Measurements from ENCODE around the gene PBX1. TPM values are rescaled to one million over a fixed set of nuclear protein-coding genes. Genes with fewer than 3 reads are reported as not detected.

PBX1 gene
- total and polyA plus RNA-seq, 2 of the 4 experiments (the other 2 are of a cell fraction) = 13.9 to 17.9 TPM

DNA sequence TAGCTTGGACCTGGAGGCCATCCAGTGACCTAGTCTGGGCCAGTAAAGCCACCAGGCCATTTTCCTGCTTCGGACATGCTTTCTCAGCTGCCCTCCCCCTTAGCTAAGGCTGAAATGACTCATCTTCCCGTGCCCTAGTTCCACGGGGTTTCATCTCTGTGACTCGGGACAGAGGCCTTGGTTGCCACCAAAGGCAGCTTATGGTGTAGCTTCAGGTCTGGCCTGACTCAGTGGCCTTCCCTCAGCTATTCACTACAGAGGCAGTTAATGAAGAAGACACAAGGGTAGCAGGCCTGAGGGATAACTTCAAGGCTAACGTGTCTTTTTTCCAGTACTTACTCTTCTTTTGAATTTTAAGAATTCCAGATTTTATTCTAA is 82.4 kb downstream of the PBX1 start:
- H3K23ac ChIP-seq (ENCODE audit: low read depth, low read length) = no peak overlapping the region
- no peak overlapping the region for H3K4me3 ChIP-seq (ENCODE audit: insufficient read depth, low read depth, low read length)
- no peak for TF ChIP-seq FOS (IDR thresholded peaks at IDR 0.05; ENCODE audit: low read depth, low read length)
- no peak overlapping the region for H2BK120ac ChIP-seq (ENCODE audit: low read depth, low read length)
- WGBS, 2 experiments (ENCODE audit: extremely low coverage in 2 of 2, insufficient read length in 1 of 2) = no CpG with 5 or more reads among the region's 5 CpGs
- no peak overlapping the region for H3K9ac ChIP-seq (ENCODE audit: low read depth, low read length)
- ChIA-PET CTCF (interaction anchor here (1.1 to 1.6 kb wide), 2 partner anchors 16 to 33 kb away, joined by 3 read pairs; no protein-coding TSS in a partner anchor), POLR2A (ENCODE audit: unreplicated experiment) (no interaction called here)
- H3K14ac ChIP-seq (replicated peaks; ENCODE audit: low read depth, low read length) = no peak overlapping the region; the same call in 1 of the 2 replicates
- BruUV-seq (replicated peaks) = no TSS peak
- dilution Hi-C loops (cut with HindIII; ENCODE audit: low sequenced_read_pairs, unreplicated experiment) (no loop called here), intact Hi-C loops (cut with micrococcal nuclease) (loop anchor here (5.0 kb wide), 1 partner anchor 131 kb away; no protein-coding TSS in a partner anchor), in situ Hi-C loops (cut with MboI; ENCODE audit: low sequenced_read_pairs) (no loop called here)
- no peak overlapping the region for H4K91ac ChIP-seq (ENCODE audit: insufficient read depth, low read depth, low read length)
- no peak overlapping the region for H3K18ac ChIP-seq (ENCODE audit: low read depth, low read length)
- no peaks in the 10 kb centered on the region for H3K9me3 ChIP-seq (ENCODE audit: control insufficient read depth, insufficient read depth, low read length)
- H2AK5ac ChIP-seq (ENCODE audit: low read depth, low read length) = 0 out of 2 replicates have a peak overlapping the region, but pooled peaks have one; percentile 54
- H2AFZ ChIP-seq (replicated peaks; ENCODE audit: low read length, poor library complexity) = peak overlapping the region; percentile 12
- no peak for ATAC-seq (ENCODE audit: low read depth)
- H2BK5ac ChIP-seq (ENCODE audit: low read depth, low read length, poor library complexity, severe bottlenecking) = no peak overlapping the region
- no peak overlapping the region; the same call in 1 of the 2 replicates for H4K5ac ChIP-seq (ENCODE audit: low read depth, low read length)
- H3K36me3 ChIP-seq (ENCODE audit: control insufficient read depth, insufficient read depth, low read length) = peaks cover 14% of the 10 kb centered on the region
- H3K56ac ChIP-seq (ENCODE audit: extremely low read depth, insufficient read depth, low read length) = no peak overlapping the region
- H3K27me3 ChIP-seq (ENCODE audit: control insufficient read depth, insufficient read depth, low read length) = no peaks in the 10 kb centered on the region
- H4K20me1 ChIP-seq (ENCODE audit: insufficient read depth, low read length) = no peaks in the 10 kb centered on the region; the same call in 1 of the 2 replicates
- peaks cover 13% of the 10 kb centered on the region; the same call in 1 of the 2 replicates for H3K9me1 ChIP-seq (ENCODE audit: insufficient read depth, low read length)
- H3K27ac ChIP-seq (ENCODE audit: insufficient read depth, low read length) = no peak overlapping the region
- no peak overlapping the region for H4K8ac ChIP-seq (ENCODE audit: low read depth in 2 of 2, low read length in 2 of 2)
- H2AK9ac ChIP-seq (replicated peaks; ENCODE audit: low read depth, low read length, poor library complexity) = no peak overlapping the region
- no peak overlapping the region for H3K4ac ChIP-seq (ENCODE audit: low read depth, low read length)
- H3K4me1 ChIP-seq (ENCODE audit: control insufficient read depth, insufficient read depth, low read length) = peaks cover 18% of the 10 kb centered on the region
- no peak overlapping the region for H3K4me2 ChIP-seq (ENCODE audit: low read depth, low read length)
- no peak overlapping the region for H2BK20ac ChIP-seq (ENCODE audit: low read depth, low read length)
- DNase-seq = peak; percentile 36
- H3K79me1 ChIP-seq (ENCODE audit: low read depth in 1 of 2, low read length in 2 of 2) = peaks cover 8 to 20% of the 10 kb centered on the region in 2 experiments; a peak in 2 of 4 replicates
- H2BK15ac ChIP-seq (ENCODE audit: low read depth, low read length) = no peak overlapping the region
